Stimulated activated CD4-positive, alpha-beta T cell treated with anti-CD3 and anti-CD28 coated beads, Interleukin-12 subunit alpha, Interleukin-12 subunit beta, amount 100 ng/mL, for 24 hours (primary cell): ENCODE data around the gene ZFYVE21.

Source experiments
- DNase-seq, 2 experiments: peaks; one replicate each; pipeline ENCODE4 v3.0.0-alpha.2; 2020; ENCODE audit warnings: low read depth in 2 of 2

ZFYVE21 gene

GRCh38 chr14:103705504-103706284 is 9.9 kb upstream of the ZFYVE21 start:
- no peak for DNase-seq

DNA sequence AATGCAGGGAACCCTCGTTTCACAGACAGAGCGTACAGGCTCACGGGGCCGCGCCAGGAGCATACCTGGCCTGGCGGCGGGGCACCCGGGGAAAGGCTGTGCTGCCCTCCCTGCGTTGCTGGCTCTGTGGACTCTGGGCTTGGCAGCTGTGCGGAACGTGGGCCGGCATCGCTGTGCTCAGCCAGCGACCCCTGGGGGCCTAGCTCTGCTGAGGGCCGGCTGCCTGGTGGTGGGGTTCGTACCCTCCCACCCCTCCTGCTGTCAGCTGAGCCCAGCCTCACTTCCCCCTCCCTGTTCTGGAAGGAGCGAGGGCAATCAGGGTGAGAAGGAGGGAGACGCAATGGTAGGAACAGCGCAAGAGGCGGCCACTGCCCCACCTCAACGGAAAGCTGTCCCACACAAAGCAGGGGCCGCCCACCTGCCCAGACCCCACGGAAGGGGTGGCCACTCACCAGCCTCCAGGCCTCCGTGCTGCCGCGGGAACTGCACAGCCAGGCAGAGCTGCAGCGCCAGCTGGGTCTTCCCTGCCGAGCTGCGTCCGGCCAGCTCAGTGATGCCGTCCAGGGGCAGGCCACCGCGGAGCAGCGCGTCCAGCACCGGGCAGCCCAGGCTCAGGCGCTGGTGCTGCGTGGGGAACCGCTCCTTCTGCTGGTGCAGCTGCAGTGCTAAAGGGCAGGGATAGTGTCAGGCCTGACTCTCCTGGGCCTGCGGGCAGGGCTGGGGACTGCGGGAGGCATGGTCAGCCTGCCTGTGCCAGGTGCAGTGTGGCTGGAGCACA is 8.9 kb upstream of the ZFYVE21 start:
- no peak for DNase-seq

DNA sequence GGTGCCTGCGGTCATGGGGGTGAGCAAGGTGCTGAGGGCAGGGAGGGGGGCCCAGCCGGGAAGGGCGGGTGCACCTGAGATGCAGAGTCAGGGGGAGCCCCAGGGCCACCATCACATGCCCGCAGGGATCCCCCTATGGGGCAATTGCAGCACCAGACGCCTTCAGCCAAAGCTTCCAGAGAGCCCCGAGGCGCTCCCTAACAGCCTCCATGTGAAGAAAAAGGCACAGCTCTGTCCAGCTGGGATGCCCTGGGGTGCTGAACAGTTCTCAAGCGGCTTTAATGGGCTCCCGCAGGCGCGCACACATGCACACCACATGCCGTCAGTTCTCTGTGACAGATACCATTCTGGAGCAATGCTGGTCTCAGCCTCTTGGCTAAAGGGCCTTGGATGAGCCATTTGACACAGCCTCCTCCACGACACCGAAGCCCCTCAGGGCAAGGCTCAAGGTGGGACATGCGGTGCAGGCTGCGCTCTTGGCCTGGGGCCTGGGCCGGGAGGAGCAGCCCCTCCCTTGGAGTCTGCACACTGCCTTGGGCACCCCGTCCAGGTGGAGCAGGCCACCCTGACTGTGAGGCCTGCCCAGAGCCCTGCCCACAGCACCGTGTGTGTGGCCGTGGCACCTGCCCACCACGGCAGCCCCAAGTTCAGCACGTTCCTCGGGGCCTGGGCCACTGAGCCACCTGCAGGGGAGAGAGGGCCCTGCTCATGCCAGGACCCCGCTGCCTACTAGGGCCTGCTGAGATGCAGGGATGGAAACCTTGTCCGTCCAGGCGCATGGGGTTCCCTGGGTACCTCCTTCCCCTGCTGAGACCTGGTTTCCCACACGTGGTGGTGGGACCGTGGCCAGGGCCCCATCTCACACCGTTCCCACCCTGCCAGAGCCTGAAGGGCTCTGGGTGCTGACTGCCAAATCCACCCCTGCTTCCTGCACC is 8.0 kb upstream of the ZFYVE21 start:
- no peak for DNase-seq

GRCh38 chr14:103708750-103709187 is 6.8 kb upstream of the ZFYVE21 start:
- no peak for DNase-seq

DNA sequence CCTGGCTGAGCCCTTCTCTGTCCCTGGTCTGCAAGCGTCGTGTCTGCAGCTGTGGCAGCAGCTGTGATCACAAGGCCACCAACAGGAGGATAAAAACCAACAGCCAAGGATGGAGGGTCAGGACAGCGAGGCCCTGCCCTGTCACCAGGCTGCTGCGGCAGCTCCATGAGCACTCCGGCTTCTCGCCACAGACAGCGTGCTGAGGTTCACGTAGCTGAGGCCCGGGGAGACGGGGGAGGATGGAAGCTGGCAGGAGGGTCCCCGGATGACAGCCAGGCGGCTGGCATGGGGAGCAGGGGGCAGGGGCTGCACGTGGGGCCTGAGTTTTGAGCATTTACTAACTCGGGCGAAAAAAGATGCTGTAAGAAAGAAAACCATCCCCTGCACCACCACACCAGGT is 5.8 kb upstream of the ZFYVE21 start:
- DNase-seq = no peak

DNA sequence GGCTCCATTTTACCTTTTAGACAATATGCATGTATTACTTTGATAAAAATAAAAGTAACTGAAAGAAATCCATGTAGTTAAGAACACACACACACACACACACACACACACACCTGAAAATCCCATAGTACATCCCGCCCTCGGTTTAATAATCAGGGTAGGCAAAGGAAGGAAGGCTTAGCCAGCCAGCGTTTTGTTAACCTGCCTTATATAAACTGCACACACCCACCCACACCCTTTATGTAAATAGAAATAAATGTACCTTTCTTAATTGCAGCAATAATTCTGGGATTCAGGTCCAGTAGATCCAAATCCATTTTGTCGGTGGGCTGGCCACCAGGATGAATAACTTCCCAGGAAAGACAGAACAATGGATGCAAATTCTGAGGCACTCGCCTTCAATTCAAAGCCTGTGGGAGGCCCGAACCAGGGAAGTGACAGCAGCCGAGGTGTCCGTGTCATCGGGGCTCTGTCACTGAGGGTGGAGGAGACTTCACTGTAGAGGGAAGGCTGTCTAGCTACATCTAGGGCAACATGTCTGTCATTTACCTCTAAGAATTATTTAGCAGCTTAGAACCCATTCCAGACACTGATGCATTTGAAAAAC is 4.7 kb upstream of the ZFYVE21 start:
- DNase-seq = no peak

GRCh38 chr14:103711516-103712431 is 3.8 kb upstream of the ZFYVE21 start:
- no peak for DNase-seq

- DNase-seq = no peak
Measured at GRCh38 chr14:103712633-103713247, 2.9 kb upstream of the ZFYVE21 start.

DNA sequence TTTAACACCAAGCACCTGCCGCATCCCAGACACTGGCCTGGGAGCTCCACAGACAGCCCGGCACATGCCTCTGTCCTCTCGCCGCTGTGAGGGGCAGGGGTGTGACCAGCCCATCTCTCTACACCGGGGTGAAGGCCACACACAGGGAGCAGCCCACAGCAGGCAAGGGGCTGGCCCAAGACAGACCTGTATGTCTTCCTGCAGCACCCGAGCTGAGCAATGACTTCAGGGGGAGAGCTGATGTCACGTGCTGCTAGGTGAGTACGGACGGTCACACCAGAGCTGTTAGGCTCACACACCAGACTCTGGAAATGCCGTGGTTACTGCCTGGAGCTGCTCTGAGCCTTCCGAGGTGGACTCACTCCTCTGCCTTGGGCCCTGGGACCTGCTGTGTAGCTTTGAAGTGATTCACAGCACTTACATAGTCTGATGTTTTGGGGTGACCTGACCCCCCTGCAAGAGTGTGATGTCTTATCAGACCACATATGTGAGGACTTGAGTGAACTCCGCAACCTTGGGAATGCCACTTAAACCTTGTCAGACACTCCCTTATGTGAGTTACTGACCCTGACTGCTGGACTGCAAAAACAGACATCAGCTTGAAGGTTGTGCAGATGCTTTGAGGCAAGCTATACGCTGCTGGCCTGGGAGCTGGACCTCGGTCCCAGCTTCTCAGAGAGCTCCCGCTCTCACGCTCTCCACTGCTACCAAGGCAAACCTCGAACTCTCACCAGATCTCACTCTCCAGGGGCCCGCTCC is 2.1 kb upstream of the ZFYVE21 start:
- no peak for DNase-seq

- DNase-seq = no peak
Measured at GRCh38 chr14:103714063-103714724, 1.4 kb upstream of the ZFYVE21 start.

- no peak for DNase-seq
Measured at GRCh38 chr14:103716091-103716801, 636 bp downstream of the ZFYVE21 start.

- DNase-seq = no peak
Measured at GRCh38 chr14:103716899-103717411, 1.3 kb downstream of the ZFYVE21 start.

- DNase-seq = no peak
Measured at GRCh38 chr14:103718572-103718971, 3.0 kb downstream of the ZFYVE21 start.

DNA sequence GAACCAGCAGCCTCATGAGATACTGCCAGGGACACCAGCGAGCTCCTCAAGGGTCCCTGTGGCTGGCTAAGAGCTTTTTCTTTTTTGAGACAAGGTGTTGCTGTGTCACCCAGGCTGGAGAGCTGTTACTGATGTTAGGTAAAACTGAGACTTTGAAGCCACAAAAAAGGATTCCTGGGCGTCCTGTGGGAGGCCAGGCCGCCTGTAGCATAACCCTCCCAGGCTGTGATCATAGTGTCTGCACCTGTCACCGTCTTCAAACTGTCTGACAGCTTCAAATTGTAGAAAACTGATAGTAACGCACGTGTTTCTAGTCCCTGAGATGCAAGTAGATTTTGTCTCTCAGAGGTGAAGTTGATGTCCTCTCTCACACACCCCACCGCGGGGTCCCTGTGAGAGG is 4.1 kb downstream of the ZFYVE21 start:
- no peak for DNase-seq

DNA sequence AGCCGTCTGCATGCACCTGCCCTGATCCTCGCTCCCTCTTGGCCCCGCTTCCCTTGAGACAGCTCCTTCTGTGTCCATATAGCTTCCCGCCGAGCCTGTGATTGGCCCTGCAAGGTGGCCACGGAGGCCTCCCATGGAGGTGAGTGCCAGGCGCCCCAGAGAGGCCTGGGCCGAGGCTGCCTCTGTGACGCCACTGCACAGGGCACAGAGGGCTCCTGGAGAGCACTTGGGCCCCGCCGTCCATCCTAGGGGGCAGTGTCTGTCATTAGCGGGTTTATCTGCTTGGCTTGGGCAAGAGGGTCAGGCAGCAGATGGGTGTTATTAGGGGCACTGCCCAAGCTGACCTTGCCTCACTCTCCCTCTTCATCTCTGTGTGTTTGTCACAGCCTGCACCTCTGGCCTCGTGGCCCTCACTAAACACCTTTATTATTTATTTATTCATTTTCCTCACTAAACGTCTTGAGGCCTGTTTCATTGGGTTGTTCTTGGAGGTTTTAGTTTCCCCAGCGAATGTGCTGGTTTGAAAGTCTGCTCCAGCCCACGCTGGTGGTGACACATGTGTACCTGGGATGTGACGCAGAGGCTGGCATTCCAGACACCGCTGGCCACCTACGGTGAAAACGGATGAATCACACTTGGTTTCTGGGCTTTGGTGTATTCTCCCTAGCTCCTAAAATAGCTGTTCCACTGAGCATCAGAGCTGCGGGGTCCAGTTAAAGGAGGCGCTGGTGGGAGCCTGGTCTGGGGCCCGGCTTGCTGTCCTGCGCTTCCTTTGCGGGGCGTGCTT is 5.9 kb downstream of the ZFYVE21 start:
- DNase-seq = peak; percentile 23 to 33

DNA sequence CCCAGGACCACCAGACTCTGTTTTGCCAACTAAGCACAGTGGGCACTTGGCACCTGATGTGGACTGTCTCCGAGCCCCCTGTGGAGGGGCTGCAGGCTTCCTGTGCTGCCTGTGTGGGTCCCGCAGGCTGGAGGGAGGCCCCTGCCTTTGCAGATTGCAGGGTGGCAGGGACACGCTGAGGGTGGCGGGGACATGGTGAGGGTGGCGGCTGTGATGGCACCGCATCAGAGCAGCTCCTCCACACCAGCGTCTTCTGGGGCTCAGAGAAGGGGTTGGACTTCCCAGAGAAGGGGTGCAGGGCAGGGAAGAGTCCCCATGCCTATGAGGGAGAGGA is 8.1 kb downstream of the ZFYVE21 start:
- no peak for DNase-seq

GRCh38 chr14:103724116-103724515 is 8.5 kb downstream of the ZFYVE21 start:
- DNase-seq = no peak
